ENCODE measurements around the gene RBBP7. TPM values are rescaled to one million over a fixed set of nuclear protein-coding genes. Genes with fewer than 3 reads are reported as not detected.

The RBBP7 gene
- total and polyA plus RNA-seq, 2 of the 13 experiments (the other 11 are each of a cell fraction or from before 2014, with no cell fraction given) = 89.5 to 145 TPM

DNA sequence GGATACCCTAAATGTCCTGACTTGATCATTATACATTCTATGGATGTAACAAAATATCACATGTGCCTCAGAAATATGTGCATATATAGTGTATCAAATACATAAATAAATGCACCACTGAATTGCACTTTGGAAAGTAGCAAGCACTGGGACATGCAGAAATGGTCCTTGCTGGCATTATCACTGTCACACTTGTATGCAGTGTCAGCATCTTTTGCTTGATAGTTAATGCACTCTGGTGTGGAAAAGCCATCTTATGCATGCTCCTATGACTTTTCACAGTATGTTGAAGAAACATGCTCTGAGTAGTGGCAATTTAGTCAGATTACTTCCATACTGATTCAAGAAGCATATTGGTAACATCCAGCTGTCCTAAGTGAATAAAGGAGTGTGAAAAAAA, 48.8 kb upstream of the RBBP7 start:
- TF ChIP-seq ELF4 (CRISPR knock-in tag; IDR thresholded peaks at IDR 0.05; ENCODE audit: borderline replicate concordance) (no peak), MAFK (conservative IDR thresholded peaks at IDR 0.05 in 1 of 2, IDR thresholded peaks at IDR 0.05 in 1 of 2; ENCODE audit: low read length in 2 of 2) (peak; percentile 11 to 58; a peak in 3 of 4 replicates), ZNF589 (CRISPR knock-in tag; conservative IDR thresholded peaks at IDR 0.05) (no peak), EHMT2 (IDR thresholded peaks at IDR 0.05; ENCODE audit: borderline replicate concordance, low read depth, low read length) (no peak), MAFF (IDR thresholded peaks at IDR 0.05; ENCODE audit: low read depth, low read length) (peak; percentile 43)
- no peaks in the 10 kb centered on the region for H3K79me2 ChIP-seq (ENCODE audit: insufficient read depth, low read length)
- H3K27me3 ChIP-seq (ENCODE audit: control insufficient read depth in 1 of 2, insufficient read depth in 2 of 2, low read length in 2 of 2) = no peaks in the 10 kb centered on the region
- FAIRE-seq (no peak), ATAC-seq (no peak), DNase-seq (ENCODE audit: low spot score) (no peak)
- no peaks in the 10 kb centered on the region for H3K36me3 ChIP-seq (replicated peaks in 1 of 2; ENCODE audit: control insufficient read depth in 1 of 2, insufficient read depth in 2 of 2, low read length in 2 of 2)
- POLR2A ChIA-PET = no interaction called here
- H4K20me1 ChIP-seq (ENCODE audit: insufficient read depth, low read length) = no peaks in the 10 kb centered on the region
- in situ Hi-C loops (cut with HindIII; ENCODE audit: extremely low pct_ligation_motif_present, low pct_unique_long_range_greater_than_20kb) (no loop called here), intact Hi-C loops (cut with micrococcal nuclease; ENCODE audit: unreplicated experiment) (no loop called here)
- no peak overlapping the region for H3K4me2 ChIP-seq (ENCODE audit: low read depth, low read length)
- H3K27ac ChIP-seq (ENCODE audit: extremely low read length, insufficient read depth, low read length) = no peak overlapping the region
- no TSS peak for BruUV-seq (replicated peaks)
- H2AFZ ChIP-seq (ENCODE audit: low read length) = no peak overlapping the region
- H3K9ac ChIP-seq (ENCODE audit: insufficient read depth, low read depth, low read length) = no peak overlapping the region
- CTCF ChIA-PET (ENCODE audit: low intra/inter-chr PET ratio, low total read pairs) = no interaction called here
- H3K4me1 ChIP-seq (ENCODE audit: insufficient read depth, low read length) = no peaks in the 10 kb centered on the region
- H3K4me3 ChIP-seq (replicated peaks in 1 of 3; ENCODE audit: insufficient read depth in 1 of 3, low read depth in 2 of 3, low read length in 3 of 3) = no peak overlapping the region
- H3K9me3 ChIP-seq (ENCODE audit: low read length) = no peaks in the 10 kb centered on the region

DNA sequence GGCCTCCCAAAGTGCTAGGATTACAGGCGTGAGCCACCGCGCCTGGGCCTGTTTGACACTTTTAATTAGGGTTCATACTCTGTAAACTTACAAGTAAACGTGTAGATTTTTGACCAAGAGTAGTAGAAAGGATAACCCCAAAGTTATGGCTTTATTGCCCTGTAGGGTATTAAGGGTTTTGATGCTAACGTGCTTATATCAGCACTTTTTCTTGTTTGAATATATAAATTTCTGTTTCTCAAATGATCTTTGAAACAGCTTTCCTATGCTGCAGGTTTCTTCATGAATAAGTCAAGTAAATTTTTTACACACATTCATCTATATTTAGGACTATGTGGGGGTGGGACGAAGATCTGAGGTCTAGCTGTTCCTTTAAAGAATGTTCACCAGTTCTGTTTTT, 47.0 kb upstream of the RBBP7 start:
- Histone ChIP-seq H3K27me3 (ENCODE audit: control insufficient read depth in 1 of 2, insufficient read depth in 2 of 2, low read length in 2 of 2) (no peaks in the 10 kb centered on the region), H3K9me3 (ENCODE audit: low read length) (no peaks in the 10 kb centered on the region), H3K36me3 (replicated peaks in 1 of 2; ENCODE audit: control insufficient read depth in 1 of 2, insufficient read depth in 2 of 2, low read length in 2 of 2) (no peaks in the 10 kb centered on the region), H3K4me1 (ENCODE audit: insufficient read depth, low read length) (no peaks in the 10 kb centered on the region), H3K79me2 (ENCODE audit: insufficient read depth, low read length) (no peaks in the 10 kb centered on the region), H3K27ac (ENCODE audit: extremely low read length, insufficient read depth, low read length) (no peak overlapping the region), H2AFZ (ENCODE audit: low read length) (no peak overlapping the region), H3K4me2 (ENCODE audit: low read depth, low read length) (no peak overlapping the region), H4K20me1 (ENCODE audit: insufficient read depth, low read length) (no peaks in the 10 kb centered on the region), H3K9ac (ENCODE audit: insufficient read depth, low read depth, low read length) (no peak overlapping the region), H3K4me3 (replicated peaks in 1 of 3; ENCODE audit: insufficient read depth in 1 of 3, low read depth in 2 of 3, low read length in 3 of 3) (no peak overlapping the region)
- FAIRE-seq (no peak), ATAC-seq (no peak), DNase-seq (ENCODE audit: low spot score) (no peak)
- no peak for TF ChIP-seq SOX13 (IDR thresholded peaks at IDR 0.05)
- TF ChIP-seq SOX13 (CRISPR knock-in tag; conservative IDR thresholded peaks at IDR 0.05 in 1 of 2, IDR thresholded peaks at IDR 0.05 in 1 of 2) = no peak
- TF ChIP-seq ZNF333 (CRISPR knock-in tag; IDR thresholded peaks at IDR 0.05; ENCODE audit: borderline replicate concordance) = no peak
- TF ChIP-seq, protein P1, sequence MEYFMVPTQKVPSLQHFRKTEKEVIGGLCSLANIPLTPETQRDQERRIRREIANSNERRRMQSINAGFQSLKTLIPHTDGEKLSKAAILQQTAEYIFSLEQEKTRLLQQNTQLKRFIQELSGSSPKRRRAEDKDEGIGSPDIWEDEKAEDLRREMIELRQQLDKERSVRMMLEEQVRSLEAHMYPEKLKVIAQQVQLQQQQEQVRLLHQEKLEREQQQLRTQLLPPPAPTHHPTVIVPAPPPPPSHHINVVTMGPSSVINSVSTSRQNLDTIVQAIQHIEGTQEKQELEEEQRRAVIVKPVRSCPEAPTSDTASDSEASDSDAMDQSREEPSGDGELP (IDR thresholded peaks at IDR 0.05; ENCODE audit: borderline replicate concordance, low read depth) = no peak
- TF ChIP-seq ZNF607 (CRISPR knock-in tag; IDR thresholded peaks at IDR 0.05; ENCODE audit: borderline replicate concordance) = no peak
- no peak for TF ChIP-seq ZFAT (CRISPR knock-in tag; conservative IDR thresholded peaks at IDR 0.05)
- no peak for TF ChIP-seq FOXA1 (IDR thresholded peaks at IDR 0.05)
- TF ChIP-seq FOXA1 (CRISPR knock-in tag; IDR thresholded peaks at IDR 0.05) = no peak
- TF ChIP-seq MBNL3 (CRISPR knock-in tag; conservative IDR thresholded peaks at IDR 0.05) = no peak
- TF ChIP-seq ZFYVE20 (CRISPR knock-in tag; IDR thresholded peaks at IDR 0.05; ENCODE audit: borderline replicate concordance, low read depth) = no peak
- TF ChIP-seq TOPORS (CRISPR knock-in tag; IDR thresholded peaks at IDR 0.05) = no peak
- no peak for TF ChIP-seq ZNF7 (CRISPR knock-in tag; IDR thresholded peaks at IDR 0.05)
- in situ Hi-C loops (cut with HindIII; ENCODE audit: extremely low pct_ligation_motif_present, low pct_unique_long_range_greater_than_20kb) = no loop called here
- CTCF ChIA-PET (ENCODE audit: low intra/inter-chr PET ratio, low total read pairs) = no interaction called here
- POLR2A ChIA-PET = no interaction called here
- no TSS peak for BruUV-seq (replicated peaks)
- WGBS (ENCODE audit: low lambda C conversion rate) = 70% methylated on average over 6 of the region's 6 CpGs
- intact Hi-C loops (cut with micrococcal nuclease; ENCODE audit: unreplicated experiment) = no loop called here

Data from HepG2 (cell line).